Neural progenitor cell (in vitro differentiated cells): ENCODE data around the gene NPRL2. TPM values are rescaled to one million over a fixed set of nuclear protein-coding genes. Genes with fewer than 3 reads are reported as not detected.

Source experiments
- DNase-seq: peaks from one replicate; pipeline ENCODE4 v3.0.0-alpha.2; 2016; ENCODE audit warnings: low spot score
- H2AFZ ChIP-seq: fragments of 200-600 bp; sonication (generic); replicated peaks from 2 replicates; pipeline ENCODE4 v1.6.1; 2016; ENCODE audit warnings: antibody characterized with exemption
- H3F3A ChIP-seq: fragments of 200-600 bp; sonication (generic); 2 replicates; pipeline ENCODE4 v1.6.1; 2016; ENCODE audit warnings: antibody characterized with exemption, low read depth
- H3K27ac ChIP-seq: fragments of 200-600 bp; sonication (generic); 2 replicates; pipeline ENCODE4 v1.5.1; 2016; ENCODE audit warnings: mild to moderate bottlenecking
- H3K27me3 ChIP-seq: fragments of 200-600 bp; sonication (generic); 2 replicates; pipeline ENCODE4 v1.6.1; 2016; ENCODE audit warnings: mild to moderate bottlenecking, moderate library complexity
- H3K36me3 ChIP-seq: fragments of 200-600 bp; sonication (generic); 2 replicates; pipeline ENCODE4 v1.5.1; 2016
- H3K4me1 ChIP-seq: fragments of 200-600 bp; sonication (generic); 2 replicates; pipeline ENCODE4 v1.6.1; 2016; ENCODE audit warnings: mixed run types
- H3K4me2 ChIP-seq: fragments of 200-600 bp; sonication (generic); 2 replicates; pipeline ENCODE4 v1.6.1; 2016
- H3K4me3 ChIP-seq: fragments of 200-600 bp; sonication (generic); 2 replicates; pipeline ENCODE4 v1.5.1; 2016
- H3K79me2 ChIP-seq: fragments of 200-600 bp; sonication (generic); 2 replicates; pipeline ENCODE4 v1.6.1; 2016; ENCODE audit warnings: low read depth
- H3K9ac ChIP-seq: fragments of 200-600 bp; sonication (generic); 2 replicates; pipeline ENCODE4 v1.6.1; 2016
- H3K9me3 ChIP-seq: fragments of 200-600 bp; sonication (generic); 2 replicates; pipeline ENCODE4 v1.5.1; 2016; ENCODE audit warnings: low read depth
- H4K20me1 ChIP-seq: fragments of 200-600 bp; sonication (generic); 2 replicates; pipeline ENCODE4 v1.6.1; 2016; ENCODE audit warnings: low read depth
- H3K27ac Mint-ChIP-seq: 3 replicates; pipeline ENCODE4 v1.8.0; 2021; ENCODE audit warnings: mixed read lengths
- H3K27me3 Mint-ChIP-seq: 2 replicates; pipeline ENCODE4 v1.8.0; 2022; ENCODE audit warnings: low read depth, mild to moderate bottlenecking, inconsistent platforms, moderate library complexity, mixed read lengths; ENCODE audit not compliant: insufficient read depth
- H3K36me3 Mint-ChIP-seq: 3 replicates; pipeline ENCODE4 v1.8.0; 2021; ENCODE audit warnings: mixed read lengths
- H3K4me1 Mint-ChIP-seq: 3 replicates; pipeline ENCODE4 v1.8.0; 2021; ENCODE audit warnings: mixed read lengths
- H3K4me3 Mint-ChIP-seq: 3 replicates; pipeline ENCODE4 v1.8.0; 2021; ENCODE audit warnings: mild to moderate bottlenecking, moderate library complexity, mixed read lengths
- H3K9me3 Mint-ChIP-seq: 3 replicates; pipeline ENCODE4 v1.8.0; 2020; ENCODE audit warnings: mixed read lengths
- EZH2 ChIP-seq: fragments of 200-600 bp; sonication (generic); IDR thresholded peaks from 2 replicates; pipeline ENCODE4 v1.6.1; 2017; ENCODE audit warnings: antibody characterized with exemption, mild to moderate bottlenecking, moderate library complexity
- EZH2phosphoT487 ChIP-seq: fragments of 200-600 bp; sonication (generic); IDR thresholded peaks from 2 replicates; pipeline ENCODE4 v1.6.1; 2017; ENCODE audit warnings: antibody characterized with exemption
- total RNA-seq: library from RNA; depleted of rRNA; stranded (reverse); fragments of >200 nt; gene quantifications from 2 replicates; pipeline ENCODE4 v1.2.3, GENCODE V29; 2015; ENCODE audit warnings: low replicate concordance
- TF ChIP-seq, protein P1 (sequence below): fragments of 200-600 bp; sonication (generic); IDR thresholded peaks from 2 replicates; pipeline ENCODE4 v1.5.1; 2017; ENCODE audit warnings: antibody characterized with exemption, mild to moderate bottlenecking

The NPRL2 gene
- total RNA-seq, 1 donor from 2014 or later: 15.5 TPM

- Histone ChIP-seq H3F3A (peaks cover 44% of the 10 kb centered on the region), H3K9ac (no peak overlapping the region), H3K27ac (no peak overlapping the region), H3K9me3 (no peaks in the 10 kb centered on the region), H4K20me1 (peaks cover 14% of the 10 kb centered on the region), H3K36me3 (no peaks in the 10 kb centered on the region), H3K4me2 (no peak overlapping the region), H2AFZ (no peak overlapping the region), H3K79me2 (peaks cover 19% of the 10 kb centered on the region), H3K4me3 (no peak overlapping the region), H3K27me3 (no peaks in the 10 kb centered on the region), H3K4me1 (peaks cover 20% of the 10 kb centered on the region)
- no peak for TF ChIP-seq EZH2
- TF ChIP-seq EZH2phosphoT487: no peak
- TF ChIP-seq, protein P1, sequence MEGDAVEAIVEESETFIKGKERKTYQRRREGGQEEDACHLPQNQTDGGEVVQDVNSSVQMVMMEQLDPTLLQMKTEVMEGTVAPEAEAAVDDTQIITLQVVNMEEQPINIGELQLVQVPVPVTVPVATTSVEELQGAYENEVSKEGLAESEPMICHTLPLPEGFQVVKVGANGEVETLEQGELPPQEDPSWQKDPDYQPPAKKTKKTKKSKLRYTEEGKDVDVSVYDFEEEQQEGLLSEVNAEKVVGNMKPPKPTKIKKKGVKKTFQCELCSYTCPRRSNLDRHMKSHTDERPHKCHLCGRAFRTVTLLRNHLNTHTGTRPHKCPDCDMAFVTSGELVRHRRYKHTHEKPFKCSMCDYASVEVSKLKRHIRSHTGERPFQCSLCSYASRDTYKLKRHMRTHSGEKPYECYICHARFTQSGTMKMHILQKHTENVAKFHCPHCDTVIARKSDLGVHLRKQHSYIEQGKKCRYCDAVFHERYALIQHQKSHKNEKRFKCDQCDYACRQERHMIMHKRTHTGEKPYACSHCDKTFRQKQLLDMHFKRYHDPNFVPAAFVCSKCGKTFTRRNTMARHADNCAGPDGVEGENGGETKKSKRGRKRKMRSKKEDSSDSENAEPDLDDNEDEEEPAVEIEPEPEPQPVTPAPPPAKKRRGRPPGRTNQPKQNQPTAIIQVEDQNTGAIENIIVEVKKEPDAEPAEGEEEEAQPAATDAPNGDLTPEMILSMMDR: no peak
- H3K9me3 Mint-ChIP-seq: no peaks in the 10 kb centered on the region
- H3K4me1 Mint-ChIP-seq: peaks cover 36% of the 10 kb centered on the region
- DNase-seq: no peak
- no peak overlapping the region for H3K27ac Mint-ChIP-seq
- H3K4me3 Mint-ChIP-seq: peak overlapping the region; percentile 95
- H3K27me3 Mint-ChIP-seq: peaks cover 4% of the 10 kb centered on the region
- H3K36me3 Mint-ChIP-seq: no peaks in the 10 kb centered on the region
Observed at GRCh38 chr3:50325497-50326181, 24.9 kb downstream of the NPRL2 start.

GRCh38 chr3:50325113-50325480 is 25.5 kb downstream of the NPRL2 start:
- no peaks in the 10 kb centered on the region for H3K9me3 ChIP-seq
- no peaks in the 10 kb centered on the region for H3K9me3 Mint-ChIP-seq
- H3K4me1 Mint-ChIP-seq: peaks cover 42% of the 10 kb centered on the region
- no peak overlapping the region for H2AFZ ChIP-seq
- peaks cover 24% of the 10 kb centered on the region for H3K4me1 ChIP-seq
- H3K9ac ChIP-seq: no peak overlapping the region
- H3K36me3 ChIP-seq: no peaks in the 10 kb centered on the region
- no peak for DNase-seq
- no peaks in the 10 kb centered on the region for H3K27me3 ChIP-seq
- H3K36me3 Mint-ChIP-seq: no peaks in the 10 kb centered on the region
- no peak overlapping the region for H3K4me2 ChIP-seq
- H3K27me3 Mint-ChIP-seq: peaks cover 4% of the 10 kb centered on the region
- TF ChIP-seq EZH2phosphoT487 (no peak), EZH2 (no peak)
- TF ChIP-seq, protein P1: no peak
- peaks cover 20% of the 10 kb centered on the region for H4K20me1 ChIP-seq
- no peak overlapping the region for H3K27ac Mint-ChIP-seq
- no peak overlapping the region for H3K4me3 ChIP-seq
- no peak overlapping the region for H3K27ac ChIP-seq
- H3K4me3 Mint-ChIP-seq: peak overlapping the region; percentile 70
- H3K79me2 ChIP-seq: peaks cover 24% of the 10 kb centered on the region
- H3F3A ChIP-seq: peaks cover 47% of the 10 kb centered on the region

DNA sequence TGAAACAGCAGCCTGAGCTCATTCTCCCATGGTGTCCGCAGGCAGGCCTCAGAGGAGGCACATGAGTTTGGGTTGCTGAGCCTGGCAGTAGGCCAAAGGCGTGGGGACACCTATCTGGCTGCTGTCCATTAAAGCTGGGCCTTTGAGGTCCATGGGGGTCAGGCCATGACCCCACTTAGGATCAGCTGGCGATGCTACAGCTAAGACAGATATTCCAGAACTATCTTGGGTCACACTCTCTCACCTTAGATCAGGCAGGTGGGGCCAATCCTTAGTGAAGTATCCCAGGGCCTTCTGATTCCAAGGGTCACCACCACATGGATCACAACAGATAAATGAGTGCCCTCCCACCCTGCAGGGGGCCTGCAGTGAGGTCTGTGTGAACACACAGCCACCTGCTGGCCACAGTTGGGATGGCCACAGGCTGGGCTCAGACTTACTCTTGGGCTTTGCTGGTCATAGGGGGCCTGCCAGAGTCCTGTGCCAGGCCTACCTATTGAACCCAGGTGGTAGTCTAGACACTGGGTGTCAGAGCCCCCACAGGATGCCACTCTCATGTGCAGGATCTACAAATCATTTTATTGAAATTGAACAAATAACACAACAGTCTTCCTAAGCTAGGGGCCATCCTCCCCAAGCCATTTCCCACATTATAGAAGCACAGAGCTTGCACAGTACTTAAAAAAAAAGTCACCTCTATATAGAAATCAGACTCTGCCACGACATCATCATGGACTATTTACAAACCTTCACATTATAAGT is 26.0 kb downstream of the NPRL2 start:
- Histone ChIP-seq H3K4me3 (no peak overlapping the region), H3K4me2 (no peak overlapping the region), H2AFZ (no peak overlapping the region), H3K79me2 (peaks cover 30% of the 10 kb centered on the region), H3K27ac (no peak overlapping the region), H3K27me3 (no peaks in the 10 kb centered on the region), H3K4me1 (peaks cover 29% of the 10 kb centered on the region), H3K36me3 (no peaks in the 10 kb centered on the region), H3F3A (peaks cover 48% of the 10 kb centered on the region), H3K9me3 (no peaks in the 10 kb centered on the region), H4K20me1 (peaks cover 25% of the 10 kb centered on the region), H3K9ac (no peak overlapping the region)
- DNase-seq: peak; percentile 92
- H3K4me3 Mint-ChIP-seq: peak overlapping the region; percentile 70
- peaks cover 48% of the 10 kb centered on the region for H3K4me1 Mint-ChIP-seq
- TF ChIP-seq, protein P1: peak; percentile 84
- no peak for TF ChIP-seq EZH2
- no peak overlapping the region for H3K27ac Mint-ChIP-seq
- no peaks in the 10 kb centered on the region for H3K9me3 Mint-ChIP-seq
- H3K27me3 Mint-ChIP-seq: peaks cover 4% of the 10 kb centered on the region
- peaks cover 4% of the 10 kb centered on the region for H3K36me3 Mint-ChIP-seq
